Measurements from ENCODE around the gene TM2D1.

Gene TM2D1

DNA sequence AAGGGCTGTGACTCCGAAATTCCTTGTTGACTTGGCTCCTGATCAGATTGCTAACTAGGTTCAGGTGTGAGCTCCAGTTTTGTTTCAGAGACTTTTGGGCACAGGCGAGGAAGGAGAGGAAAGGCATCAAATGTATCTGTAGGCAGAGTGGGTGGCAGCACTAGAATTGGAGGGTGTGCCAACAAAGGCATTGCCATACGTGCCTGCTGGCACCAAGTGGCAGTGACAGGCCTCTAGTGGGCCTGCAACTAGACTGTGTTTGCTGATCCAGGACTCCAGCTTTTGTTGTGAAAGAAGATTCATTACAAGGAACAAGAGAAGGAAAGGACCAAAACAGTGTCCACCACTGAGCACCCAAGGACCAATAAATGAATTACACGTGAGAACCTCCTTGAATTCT, 79.5 kb downstream of the TM2D1 start:
- no peak for DNase-seq (ENCODE audit: low read depth)
- no peak overlapping the region for H3K4me3 ChIP-seq (ENCODE audit: low read depth, low read length)
- TF ChIP-seq, protein P1, sequence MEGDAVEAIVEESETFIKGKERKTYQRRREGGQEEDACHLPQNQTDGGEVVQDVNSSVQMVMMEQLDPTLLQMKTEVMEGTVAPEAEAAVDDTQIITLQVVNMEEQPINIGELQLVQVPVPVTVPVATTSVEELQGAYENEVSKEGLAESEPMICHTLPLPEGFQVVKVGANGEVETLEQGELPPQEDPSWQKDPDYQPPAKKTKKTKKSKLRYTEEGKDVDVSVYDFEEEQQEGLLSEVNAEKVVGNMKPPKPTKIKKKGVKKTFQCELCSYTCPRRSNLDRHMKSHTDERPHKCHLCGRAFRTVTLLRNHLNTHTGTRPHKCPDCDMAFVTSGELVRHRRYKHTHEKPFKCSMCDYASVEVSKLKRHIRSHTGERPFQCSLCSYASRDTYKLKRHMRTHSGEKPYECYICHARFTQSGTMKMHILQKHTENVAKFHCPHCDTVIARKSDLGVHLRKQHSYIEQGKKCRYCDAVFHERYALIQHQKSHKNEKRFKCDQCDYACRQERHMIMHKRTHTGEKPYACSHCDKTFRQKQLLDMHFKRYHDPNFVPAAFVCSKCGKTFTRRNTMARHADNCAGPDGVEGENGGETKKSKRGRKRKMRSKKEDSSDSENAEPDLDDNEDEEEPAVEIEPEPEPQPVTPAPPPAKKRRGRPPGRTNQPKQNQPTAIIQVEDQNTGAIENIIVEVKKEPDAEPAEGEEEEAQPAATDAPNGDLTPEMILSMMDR (IDR thresholded peaks at IDR 0.05; ENCODE audit: insufficient read depth, low read depth, low read length, missing control alignments): no peak

DNA sequence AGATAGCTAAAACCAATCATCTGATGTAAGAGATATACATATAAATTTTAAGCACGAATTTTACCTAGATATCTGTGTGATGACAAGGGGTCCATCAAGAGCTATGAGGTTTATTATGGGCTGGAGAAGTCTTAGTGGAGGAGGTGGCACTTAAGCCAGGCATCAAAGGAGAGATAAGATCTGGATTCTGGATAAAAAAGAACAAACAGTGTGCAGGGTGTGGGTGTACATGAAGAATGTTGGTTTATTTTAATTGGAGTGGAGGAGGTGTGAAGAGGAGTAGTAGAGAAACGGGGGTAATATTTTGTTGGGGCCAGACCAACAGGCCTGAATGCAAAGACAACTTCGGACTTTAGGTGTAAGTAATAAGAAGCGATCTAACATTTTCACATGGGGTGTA, 80.6 kb downstream of the TM2D1 start:
- DNase-seq (ENCODE audit: low read depth): no peak
- TF ChIP-seq, protein P1 (IDR thresholded peaks at IDR 0.05; ENCODE audit: insufficient read depth, low read depth, low read length, missing control alignments): no peak
- no peak overlapping the region for H3K4me3 ChIP-seq (ENCODE audit: low read depth, low read length)

DNA sequence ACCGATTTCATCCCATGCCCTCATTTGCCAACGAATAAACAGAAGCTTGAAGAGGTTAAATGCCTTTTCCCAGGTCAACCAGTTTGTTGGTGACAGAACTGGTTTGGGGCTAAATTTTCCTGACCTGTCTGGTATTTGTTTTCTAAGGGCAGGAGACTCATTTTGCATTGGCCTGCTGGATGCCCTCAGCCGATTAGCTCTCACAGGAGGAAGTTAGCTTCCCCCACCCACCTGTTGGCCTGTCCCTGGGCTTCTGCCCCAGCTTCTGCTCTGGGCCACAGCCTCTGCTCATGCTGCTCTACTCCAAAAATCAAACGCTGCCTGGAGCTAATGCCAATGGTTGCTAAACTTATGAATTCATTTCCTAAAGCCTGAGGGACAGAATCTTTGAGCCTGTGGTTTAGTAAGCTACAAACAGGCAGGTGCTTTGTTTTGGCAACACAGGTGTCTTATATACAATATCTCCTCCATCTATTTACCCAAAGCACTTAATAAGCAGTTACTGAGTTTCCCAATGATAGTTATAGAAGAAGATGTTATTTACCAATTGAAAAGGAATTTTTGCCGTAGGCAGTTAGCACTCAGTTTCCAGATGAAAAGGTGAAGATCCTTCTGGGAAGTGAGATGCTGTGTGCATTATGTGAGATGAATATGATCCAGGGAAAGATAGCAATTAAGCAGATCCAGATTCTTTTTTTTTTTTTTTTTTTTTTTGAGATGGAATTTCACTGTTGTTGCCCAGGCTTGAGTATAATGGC, 82.3 kb downstream of the TM2D1 start:
- TF ChIP-seq, protein P1 (IDR thresholded peaks at IDR 0.05; ENCODE audit: insufficient read depth, low read depth, low read length, missing control alignments): no peak
- DNase-seq (ENCODE audit: low read depth): no peak
- H3K4me3 ChIP-seq (ENCODE audit: low read depth, low read length): no peak overlapping the region

DNA sequence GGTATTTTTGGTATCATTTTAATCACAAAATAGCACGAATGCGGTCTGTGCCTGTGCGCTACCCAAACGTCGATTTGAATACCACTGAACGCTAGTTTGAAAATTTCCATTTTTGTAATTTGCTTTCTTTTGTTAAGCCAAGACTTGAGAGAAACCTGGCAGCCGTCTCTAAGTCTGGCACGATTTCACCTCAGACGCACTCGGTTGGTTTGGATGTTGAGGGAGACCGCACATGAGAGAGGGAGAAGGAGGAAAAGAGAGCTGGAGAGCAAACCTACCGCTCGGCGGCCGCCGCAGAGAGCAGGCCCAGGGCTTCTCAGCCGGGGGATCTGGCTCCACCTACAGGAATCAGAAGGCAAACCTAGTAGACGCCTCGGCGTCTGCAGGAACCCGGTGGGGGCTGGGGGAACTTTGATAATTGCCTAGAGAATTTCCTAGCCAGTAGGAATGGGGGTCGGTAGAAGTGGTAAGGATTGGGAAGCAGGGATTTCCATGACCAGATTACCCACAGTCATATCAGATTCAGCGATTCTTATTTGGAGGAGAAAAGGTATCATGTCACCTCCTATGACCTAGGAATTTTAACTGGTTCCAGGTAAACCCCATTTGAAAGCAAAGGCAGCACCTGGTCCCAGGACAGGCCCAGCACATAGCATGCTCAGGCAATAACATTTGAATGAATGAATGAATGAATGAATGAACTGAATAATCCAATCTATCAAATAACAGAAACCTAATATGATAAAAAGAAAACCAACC, 83.2 kb downstream of the TM2D1 start:
- H3K4me3 ChIP-seq (ENCODE audit: low read depth, low read length): no peak overlapping the region
- peak; percentile 61 for DNase-seq (ENCODE audit: low read depth)
- TF ChIP-seq, protein P1 (IDR thresholded peaks at IDR 0.05; ENCODE audit: insufficient read depth, low read depth, low read length, missing control alignments): peak; percentile 75

DNA sequence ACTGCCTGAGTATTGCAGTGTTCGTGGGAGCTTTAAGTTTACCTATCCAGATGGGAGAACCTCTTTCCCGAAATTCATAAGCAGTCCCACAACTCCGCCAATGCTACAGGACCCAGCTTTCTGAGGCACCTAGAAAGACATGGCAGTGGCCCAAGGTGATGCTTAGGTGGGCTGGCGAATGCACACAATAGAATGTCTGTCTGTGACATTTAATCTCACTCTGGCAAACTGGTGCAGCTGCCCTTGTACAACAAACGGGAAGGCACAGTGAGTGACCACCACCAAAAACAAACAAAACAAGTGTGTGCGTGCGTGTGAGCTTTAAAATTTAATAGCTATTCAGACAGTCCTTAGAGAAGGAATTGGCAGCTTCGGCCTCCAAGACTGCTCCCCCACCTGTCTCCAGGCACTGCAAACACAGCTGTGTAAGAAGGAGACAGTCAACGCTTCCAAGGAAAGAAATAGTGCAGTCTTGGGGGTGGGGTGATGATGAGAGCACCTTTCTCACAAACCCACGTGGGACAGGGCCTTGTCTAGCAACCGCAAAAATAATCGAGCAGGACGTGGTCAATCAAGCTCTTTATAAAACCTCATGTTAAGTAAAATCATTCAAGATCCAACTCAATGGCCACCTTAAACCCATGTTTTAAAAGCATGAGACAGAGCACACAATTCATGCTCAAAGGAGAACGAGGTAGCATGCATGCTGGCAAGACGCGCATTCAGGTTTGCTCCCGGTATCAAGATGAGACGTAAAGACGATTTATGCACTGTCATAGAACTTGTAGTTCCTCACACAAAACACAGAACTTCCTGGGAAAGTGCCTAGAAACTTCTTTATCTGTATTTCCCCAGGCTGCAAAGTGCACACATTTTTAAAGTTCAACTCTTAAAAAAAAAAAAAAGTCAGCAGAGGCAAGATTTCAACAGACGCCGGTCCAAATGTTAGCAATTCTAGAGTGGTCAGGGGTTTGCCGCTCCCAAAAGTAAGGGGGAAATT, 84.1 kb downstream of the TM2D1 start:
- TF ChIP-seq, protein P1 (IDR thresholded peaks at IDR 0.05; ENCODE audit: insufficient read depth, low read depth, low read length, missing control alignments): no peak
- H3K4me3 ChIP-seq (ENCODE audit: low read depth, low read length): no peak overlapping the region
- DNase-seq (ENCODE audit: low read depth): no peak

DNA sequence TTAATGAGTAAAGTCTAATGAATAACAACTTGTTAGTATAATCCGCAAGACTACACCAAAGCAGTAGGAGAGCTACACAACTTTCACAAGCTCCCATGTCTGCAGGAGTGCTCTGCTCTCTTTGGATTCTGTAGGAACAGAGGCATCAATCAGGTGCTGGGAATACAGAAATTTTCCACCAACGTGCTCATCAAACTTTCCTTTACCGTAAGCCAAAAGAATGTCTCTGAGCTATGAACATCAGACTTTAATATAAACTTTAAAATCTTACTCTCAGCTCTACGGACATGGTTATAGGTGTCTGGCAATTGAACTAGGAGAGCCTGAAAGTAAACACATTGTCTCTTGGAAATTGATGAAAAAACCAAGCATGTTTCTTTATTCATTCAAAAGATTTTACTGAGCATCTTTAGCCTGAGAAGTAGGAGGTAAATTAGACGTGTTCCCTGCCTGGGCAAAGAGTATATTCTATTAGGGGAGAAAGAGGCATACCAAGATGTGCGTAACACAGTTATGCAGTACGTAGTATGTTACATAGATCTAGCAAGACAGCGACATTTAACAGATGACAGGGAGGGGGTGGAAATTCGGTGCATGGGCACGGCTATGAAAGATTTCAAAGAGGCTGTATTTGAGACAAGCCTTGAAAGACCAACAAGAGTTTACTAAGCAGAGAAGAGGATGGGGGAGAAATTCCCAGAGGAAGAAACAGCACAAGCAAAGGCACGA, 85.2 kb downstream of the TM2D1 start:
- TF ChIP-seq, protein P1 (IDR thresholded peaks at IDR 0.05; ENCODE audit: insufficient read depth, low read depth, low read length, missing control alignments): no peak
- no peak for DNase-seq (ENCODE audit: low read depth)

More for the DNA sequence above, 85.2 kb downstream of the TM2D1 start:
- H3K4me3 ChIP-seq (ENCODE audit: low read depth, low read length): no peak overlapping the region

Data from GM12865 (cell line).